ENCODE results near the gene ABCD3.
"Not testable (repeated sequence)": the region's sequence is repeated elsewhere in the genome, so short reads cannot be mapped to it uniquely, and the experiment has no call there.

ABCD3 gene

GRCh38 chr1:94416901-94417727 is 1.1 kb upstream of the ABCD3 start:
- DNase-seq = no peak

GRCh38 chr1:94417728-94417977 is 536 bp upstream of the ABCD3 start:
- DNase-seq = no peak

- no peak for DNase-seq
Measured at GRCh38 chr1:94418664-94419655, 771 bp downstream of the ABCD3 start.

- DNase-seq = no peak
Measured at GRCh38 chr1:94422115-94422820, 4.1 kb downstream of the ABCD3 start.

- DNase-seq = no peak
Measured at GRCh38 chr1:94425821-94426484, 7.8 kb downstream of the ABCD3 start.

GRCh38 chr1:94426485-94426870 is 8.3 kb downstream of the ABCD3 start:
- not testable (repeated sequence) for DNase-seq

- DNase-seq = no peak
Measured at GRCh38 chr1:94428441-94428840, 10.3 kb downstream of the ABCD3 start.

- DNase-seq = not testable (repeated sequence)
Measured at GRCh38 chr1:94428927-94429528, 10.8 kb downstream of the ABCD3 start.

GRCh38 chr1:94430066-94430465 is 11.9 kb downstream of the ABCD3 start:
- DNase-seq = not testable (repeated sequence)

- DNase-seq = no peak
Measured at GRCh38 chr1:94433866-94434265, 15.7 kb downstream of the ABCD3 start.

- no peak for DNase-seq
Measured at GRCh38 chr1:94434365-94435045, 16.3 kb downstream of the ABCD3 start.

GRCh38 chr1:94438692-94439276 is 20.6 kb downstream of the ABCD3 start:
- DNase-seq = no peak

GRCh38 chr1:94440088-94440487 is 21.9 kb downstream of the ABCD3 start:
- no peak for DNase-seq

GRCh38 chr1:94443067-94443466 is 24.9 kb downstream of the ABCD3 start:
- not testable (repeated sequence) for DNase-seq

- DNase-seq = not testable (repeated sequence)
Measured at GRCh38 chr1:94444819-94445218, 26.6 kb downstream of the ABCD3 start.

- DNase-seq = not testable (repeated sequence)
Measured at GRCh38 chr1:94445733-94446132, 27.5 kb downstream of the ABCD3 start.

GRCh38 chr1:94446177-94446576 is 28.0 kb downstream of the ABCD3 start:
- DNase-seq = not testable (repeated sequence)

GRCh38 chr1:94448741-94449140 is 30.6 kb downstream of the ABCD3 start:
- not testable (repeated sequence) for DNase-seq

- DNase-seq = no peak
Measured at GRCh38 chr1:94456736-94457135, 38.5 kb downstream of the ABCD3 start.

GRCh38 chr1:94462606-94463005 is 44.4 kb downstream of the ABCD3 start:
- DNase-seq = no peak

- no peak for DNase-seq
Measured at GRCh38 chr1:94463056-94463764, 45.0 kb downstream of the ABCD3 start.
